ENCODE results near the gene KCNK2.
A peak's percentile ranks its signal among the peaks of the same experiment; 100 is the strongest.

Gene KCNK2

GRCh38 chr1:215082532-215083382 is at the start of gene KCNK2:
Gene KCNK2, plus strand, starts transcription at chr1:215082737. Its CDS starts 649 bp downstream, at chr1:215083386.
- Histone ChIP-seq H3K36me3 (replicated peaks) (no peaks in the 10 kb centered on the region), H3K27me3 (replicated peaks) (no peaks in the 10 kb centered on the region), H3K4me3 (ENCODE audit: low read depth, low read length) (peak within 1 kb of the TSS; percentile 68), H3K27ac (no peak within 1 kb of the TSS)
- TF ChIP-seq CTCF (IDR thresholded peaks at IDR 0.05; ENCODE audit: low read depth, low read length, missing control alignments) = peak; percentile 14
- DNase-seq = no peak
- in situ Hi-C loops (cut with HindIII; ENCODE audit: low pct_ligation_motif_present, low sequenced_read_pairs) = no loop called here

GRCh38 chr1:215032911-215033526 is 49.5 kb upstream of the KCNK2 start:
- Histone ChIP-seq H3K27ac (no peak overlapping the region), H3K36me3 (replicated peaks) (no peaks in the 10 kb centered on the region), H3K27me3 (replicated peaks) (no peaks in the 10 kb centered on the region), H3K4me3 (ENCODE audit: low read depth, low read length) (no peak overlapping the region)
- TF ChIP-seq CTCF (IDR thresholded peaks at IDR 0.05; ENCODE audit: low read depth, low read length, missing control alignments) = no peak
- in situ Hi-C loops (cut with HindIII; ENCODE audit: low pct_ligation_motif_present, low sequenced_read_pairs) = no loop called here
- DNase-seq = no peak

- H3K27me3 ChIP-seq (replicated peaks) = no peaks in the 10 kb centered on the region
- H3K27ac ChIP-seq = no peak overlapping the region
- H3K36me3 ChIP-seq (replicated peaks) = no peaks in the 10 kb centered on the region
- TF ChIP-seq CTCF (IDR thresholded peaks at IDR 0.05; ENCODE audit: low read depth, low read length, missing control alignments) = no peak
- in situ Hi-C loops (cut with HindIII; ENCODE audit: low pct_ligation_motif_present, low sequenced_read_pairs) = no loop called here
- no peak for DNase-seq
- H3K4me3 ChIP-seq (ENCODE audit: low read depth, low read length) = no peak overlapping the region
Measured at GRCh38 chr1:215040190-215040589, 42.3 kb upstream of the KCNK2 start.

- TF ChIP-seq CTCF (IDR thresholded peaks at IDR 0.05; ENCODE audit: low read depth, low read length, missing control alignments) = no peak
- no peak for DNase-seq
- Histone ChIP-seq H3K36me3 (replicated peaks) (no peaks in the 10 kb centered on the region), H3K27ac (no peak overlapping the region), H3K4me3 (ENCODE audit: low read depth, low read length) (no peak overlapping the region), H3K27me3 (replicated peaks) (no peaks in the 10 kb centered on the region)
- in situ Hi-C loops (cut with HindIII; ENCODE audit: low pct_ligation_motif_present, low sequenced_read_pairs) = no loop called here
Measured at GRCh38 chr1:215043401-215043800, 39.1 kb upstream of the KCNK2 start.

GRCh38 chr1:215044151-215044550 is 38.4 kb upstream of the KCNK2 start:
- H3K4me3 ChIP-seq (ENCODE audit: low read depth, low read length) = no peak overlapping the region
- H3K36me3 ChIP-seq (replicated peaks) = no peaks in the 10 kb centered on the region
- H3K27me3 ChIP-seq (replicated peaks) = no peaks in the 10 kb centered on the region
- TF ChIP-seq CTCF (IDR thresholded peaks at IDR 0.05; ENCODE audit: low read depth, low read length, missing control alignments) = no peak
- no peak overlapping the region for H3K27ac ChIP-seq
- in situ Hi-C loops (cut with HindIII; ENCODE audit: low pct_ligation_motif_present, low sequenced_read_pairs) = no loop called here
- no peak for DNase-seq
